GM18511 (cell line): Measurements from ENCODE around the gene ARHGEF17.

Experiments used
- ATAC-seq: cut with Tn5 transposase; IDR thresholded peaks from one replicate; pipeline ENCODE4 v1.9.1; 2021; ENCODE audit warnings: mild to moderate bottlenecking, moderate library complexity; ENCODE audit not compliant: unreplicated experiment

The ARHGEF17 gene

DNA sequence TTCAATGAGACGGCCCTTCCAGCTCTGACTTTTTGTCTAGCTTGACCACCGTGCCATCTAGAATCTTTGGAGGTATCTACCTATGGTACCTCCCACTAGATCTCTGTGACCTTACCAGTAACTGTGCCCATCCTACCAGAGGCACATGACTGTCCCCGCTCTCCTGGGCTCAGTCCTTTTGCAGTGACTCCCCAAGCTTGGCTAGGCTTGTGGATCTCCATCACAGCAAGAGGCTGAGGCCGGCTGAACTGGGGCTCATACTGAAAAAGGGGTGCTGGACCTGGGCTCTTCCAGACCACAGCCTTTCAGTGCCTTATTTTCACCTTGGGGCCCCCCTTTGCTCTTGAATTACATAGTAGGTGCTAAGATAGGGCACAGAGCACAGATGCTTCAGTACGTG is 95.5 kb downstream of the ARHGEF17 start:
- ATAC-seq, result no peak

DNA sequence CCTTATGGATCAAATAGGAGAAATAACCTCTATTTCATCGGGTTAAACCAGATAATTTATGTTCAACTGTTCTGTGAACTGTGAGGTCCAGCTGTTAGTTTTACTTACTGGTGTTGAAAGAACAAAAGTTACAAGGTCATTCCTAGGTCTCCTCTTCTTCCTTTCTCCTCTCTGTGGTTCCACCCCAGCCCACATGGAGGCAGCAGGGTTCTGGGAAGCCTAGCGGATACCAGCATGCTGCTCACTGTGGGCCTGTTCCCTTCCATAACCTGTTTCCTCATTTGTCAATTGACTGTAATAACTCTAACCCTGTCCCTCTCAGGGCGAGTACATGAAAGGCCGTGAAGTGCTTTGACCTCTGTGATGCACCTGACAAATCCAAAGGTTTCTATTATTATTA is 96.0 kb downstream of the ARHGEF17 start:
- no peak for ATAC-seq

DNA sequence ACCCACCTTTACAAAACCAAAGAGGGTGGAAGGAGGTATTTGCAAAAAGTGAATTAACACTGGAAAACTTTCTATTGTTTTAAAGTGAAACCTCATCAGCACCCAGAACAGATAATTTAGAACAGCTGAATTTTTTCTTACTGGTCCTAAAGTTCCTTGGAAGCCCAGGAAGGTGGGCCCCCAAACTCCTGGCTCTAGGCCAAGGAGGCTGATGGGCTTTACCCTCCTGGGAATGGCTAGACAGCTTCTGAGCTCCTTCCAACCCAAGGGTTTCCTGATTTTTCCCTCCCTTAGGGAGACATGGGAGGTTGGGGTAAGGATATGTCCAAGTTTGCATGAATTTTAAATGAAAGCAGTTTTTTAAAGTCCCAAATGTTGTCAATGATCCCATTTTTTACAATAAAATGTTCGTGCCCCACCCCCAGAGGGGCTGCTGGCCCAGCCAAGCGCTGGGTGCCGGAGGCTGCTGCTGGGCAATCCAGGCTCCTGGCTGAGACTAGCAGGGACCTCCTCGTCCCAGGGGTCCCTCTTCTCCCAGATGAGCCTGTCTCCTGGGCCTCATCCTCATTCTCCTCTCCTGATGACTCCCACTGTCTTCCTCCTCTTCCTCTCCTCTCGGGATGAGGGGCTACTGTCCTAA is 96.5 kb downstream of the ARHGEF17 start:
- ATAC-seq, result no peak

DNA sequence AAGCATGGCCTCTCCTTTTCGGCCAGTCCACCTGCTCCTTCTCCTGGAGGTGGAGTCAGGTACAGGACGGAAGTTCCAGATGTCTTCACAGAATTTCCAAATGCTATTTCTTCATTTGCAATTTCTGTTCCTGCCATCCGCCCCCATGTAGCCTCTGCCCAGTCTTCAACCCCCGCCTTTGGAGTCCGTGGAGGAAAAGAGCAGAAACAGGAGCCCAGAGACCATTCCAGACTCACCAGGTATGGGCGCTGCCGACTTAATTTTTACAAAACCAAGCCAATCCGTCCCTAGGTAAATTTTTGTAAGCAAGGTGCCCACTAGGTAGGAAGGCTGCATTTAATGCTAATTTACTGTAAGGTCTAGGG is 97.1 kb downstream of the ARHGEF17 start:
- no peak for ATAC-seq

DNA sequence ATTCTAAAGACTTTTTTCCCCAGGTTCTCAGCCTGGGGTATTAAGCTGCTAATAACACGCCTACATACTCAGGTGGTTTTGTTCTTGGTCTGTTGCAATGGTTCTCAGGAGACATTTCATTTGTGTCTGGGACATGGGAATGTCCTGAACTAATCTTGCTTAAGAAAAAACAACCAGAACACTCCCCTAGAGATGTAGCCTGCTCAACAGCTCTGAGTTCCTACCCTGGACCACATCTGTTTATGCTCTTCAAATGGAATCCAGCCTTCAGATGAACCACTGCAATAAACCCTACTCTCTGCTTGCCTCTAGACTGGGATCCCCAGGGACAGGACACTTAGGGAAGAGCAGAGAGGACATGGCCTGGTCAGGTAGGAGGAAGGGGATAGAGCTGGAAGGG is 98.1 kb downstream of the ARHGEF17 start:
- no peak for ATAC-seq

DNA sequence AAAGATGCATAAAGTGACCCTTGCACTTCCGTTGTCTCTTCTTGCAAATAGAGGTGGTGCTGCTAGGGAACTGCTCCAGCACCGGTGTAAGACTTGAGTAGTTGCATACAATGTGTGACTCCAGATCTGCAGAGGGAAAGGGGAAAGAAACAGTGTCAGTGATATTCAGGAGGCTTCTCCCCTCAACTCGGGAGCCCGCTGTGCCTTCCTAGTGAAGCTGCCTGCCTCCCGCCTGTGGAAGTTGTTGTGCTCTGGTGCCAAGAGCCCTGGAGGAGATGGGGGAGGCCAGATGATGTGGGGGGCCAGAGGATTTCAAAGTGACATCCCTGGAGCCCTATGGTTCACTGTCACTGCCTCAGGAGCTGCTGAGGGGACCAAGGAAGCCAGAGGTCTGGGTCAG is 98.5 kb downstream of the ARHGEF17 start:
- no peak for ATAC-seq

DNA sequence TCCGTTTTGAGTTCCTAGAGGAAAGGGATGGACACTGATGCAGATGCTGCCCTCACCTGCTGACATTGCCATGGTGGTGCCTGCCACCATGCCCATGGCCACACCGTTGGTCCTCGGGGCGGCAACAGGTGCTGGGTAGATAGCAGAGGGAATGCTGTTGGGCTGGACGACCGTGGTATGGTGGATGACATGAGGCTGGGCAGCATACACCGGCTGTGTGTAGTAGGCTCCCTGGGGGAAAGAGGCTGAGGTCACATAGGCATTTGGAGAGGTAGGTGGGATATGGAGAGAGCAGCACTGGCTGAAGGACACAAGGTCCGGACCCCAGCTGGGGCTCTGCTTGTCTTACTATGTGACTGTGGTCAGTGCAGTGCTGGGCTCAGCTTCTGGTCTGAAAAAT is 101.4 kb downstream of the ARHGEF17 start:
- no peak for ATAC-seq

DNA sequence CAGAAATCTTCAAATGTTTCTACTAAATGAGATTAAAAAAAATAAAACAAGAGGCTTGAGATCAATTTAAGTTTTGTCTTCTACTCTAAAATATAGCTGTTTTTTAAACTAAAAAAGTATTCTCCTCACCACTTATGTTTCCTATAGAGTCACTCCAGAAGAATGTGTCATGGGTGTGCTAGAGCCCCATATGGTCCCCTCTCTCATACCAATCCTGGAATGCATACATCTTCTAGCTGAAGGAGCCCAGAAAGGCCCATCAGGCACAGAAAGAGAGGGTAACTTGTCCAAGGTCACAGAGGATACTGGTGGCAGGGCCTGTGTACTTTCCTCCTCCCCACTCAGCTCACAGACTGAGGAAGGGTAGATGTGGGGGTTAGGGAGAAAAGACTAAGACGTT is 102.6 kb downstream of the ARHGEF17 start:
- ATAC-seq, result no peak

DNA sequence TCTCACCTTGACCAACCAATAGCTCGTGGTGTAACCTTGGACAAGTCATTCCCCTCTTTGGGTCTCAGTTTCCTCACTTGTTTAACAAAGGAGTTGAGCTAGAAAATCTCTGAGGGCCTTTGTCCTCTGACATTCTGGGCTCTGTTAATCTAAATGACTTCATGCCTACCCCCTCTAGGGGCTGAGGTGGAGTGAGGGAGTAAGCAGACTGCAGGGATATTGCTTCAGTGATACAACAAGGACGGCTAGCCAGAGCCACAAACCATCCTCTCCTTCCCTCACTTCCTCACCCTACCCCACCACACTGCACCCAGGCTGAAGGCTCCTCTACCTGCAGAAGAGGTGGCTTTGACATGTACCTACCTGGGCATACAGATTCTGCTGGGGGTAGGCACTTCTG is 103.0 kb downstream of the ARHGEF17 start:
- ATAC-seq, result no peak

DNA sequence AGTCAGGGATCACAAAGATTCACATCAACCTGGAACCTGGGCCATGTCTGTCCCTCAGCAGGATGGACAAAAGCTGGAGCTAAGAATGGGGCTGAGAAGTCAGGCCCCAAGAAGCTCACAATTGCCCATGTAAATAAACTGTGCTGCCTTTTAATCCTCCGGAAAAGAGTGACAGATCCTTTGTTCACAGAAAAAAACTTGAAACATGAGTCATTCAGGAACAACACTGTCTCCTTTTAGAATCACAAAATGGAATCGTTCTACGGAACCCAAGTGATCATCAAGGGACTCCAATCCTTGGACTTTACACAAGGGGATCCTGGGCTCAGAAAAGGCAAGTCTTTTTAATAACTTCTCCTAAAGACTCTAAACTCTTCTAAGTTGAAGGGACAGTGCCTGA is 104.2 kb downstream of the ARHGEF17 start:
- ATAC-seq, result no peak

DNA sequence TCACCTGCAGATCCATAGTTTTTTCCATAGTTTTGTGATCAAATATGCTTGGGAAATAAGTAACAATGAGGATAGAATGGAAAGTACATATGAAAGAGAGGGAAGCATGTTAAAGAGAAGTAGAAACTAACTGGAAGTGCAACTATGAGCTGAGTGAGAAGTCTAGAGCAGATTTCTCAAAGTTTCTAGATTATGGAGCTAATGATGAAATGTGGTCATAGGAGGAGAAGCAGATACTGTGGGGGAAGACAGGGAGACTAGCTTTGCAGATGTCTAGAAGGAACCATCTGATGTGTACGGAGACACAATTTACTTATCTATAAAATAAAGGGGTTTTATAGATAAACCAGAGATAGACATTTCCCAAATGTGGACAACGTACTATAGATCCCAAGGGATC is 105.2 kb downstream of the ARHGEF17 start:
- no peak for ATAC-seq

DNA sequence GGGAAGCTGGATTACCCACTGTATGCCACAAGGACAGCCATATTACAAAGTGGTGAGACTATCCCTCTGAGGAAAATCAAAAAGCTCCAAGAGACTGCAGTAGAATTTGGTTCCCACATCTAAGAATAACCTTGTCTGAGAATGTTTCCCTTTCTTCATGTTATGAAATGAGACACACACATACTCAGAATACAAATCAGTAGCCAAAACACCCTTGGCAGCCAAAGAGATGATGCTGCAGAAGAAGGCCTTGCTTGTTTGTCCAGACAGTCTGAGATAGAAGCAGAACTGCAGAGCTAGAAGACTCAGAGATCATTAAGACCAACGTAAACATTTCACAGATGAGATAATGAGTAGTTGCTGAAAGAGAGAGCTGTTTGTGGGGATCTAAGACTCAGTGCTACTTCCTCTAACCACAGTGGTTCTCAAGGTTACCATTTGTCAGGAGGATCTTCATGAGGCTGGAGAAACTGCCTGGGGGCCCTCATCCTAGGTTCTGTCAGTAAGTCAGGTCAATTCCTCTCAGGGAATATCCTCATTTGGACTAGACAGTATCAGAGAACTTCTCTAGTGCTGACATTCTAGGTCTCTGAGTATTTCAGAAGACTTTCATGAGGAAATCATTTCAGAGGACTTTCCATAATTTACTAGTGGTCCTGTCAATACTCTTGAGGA is 107.0 kb downstream of the ARHGEF17 start:
- no peak for ATAC-seq

DNA sequence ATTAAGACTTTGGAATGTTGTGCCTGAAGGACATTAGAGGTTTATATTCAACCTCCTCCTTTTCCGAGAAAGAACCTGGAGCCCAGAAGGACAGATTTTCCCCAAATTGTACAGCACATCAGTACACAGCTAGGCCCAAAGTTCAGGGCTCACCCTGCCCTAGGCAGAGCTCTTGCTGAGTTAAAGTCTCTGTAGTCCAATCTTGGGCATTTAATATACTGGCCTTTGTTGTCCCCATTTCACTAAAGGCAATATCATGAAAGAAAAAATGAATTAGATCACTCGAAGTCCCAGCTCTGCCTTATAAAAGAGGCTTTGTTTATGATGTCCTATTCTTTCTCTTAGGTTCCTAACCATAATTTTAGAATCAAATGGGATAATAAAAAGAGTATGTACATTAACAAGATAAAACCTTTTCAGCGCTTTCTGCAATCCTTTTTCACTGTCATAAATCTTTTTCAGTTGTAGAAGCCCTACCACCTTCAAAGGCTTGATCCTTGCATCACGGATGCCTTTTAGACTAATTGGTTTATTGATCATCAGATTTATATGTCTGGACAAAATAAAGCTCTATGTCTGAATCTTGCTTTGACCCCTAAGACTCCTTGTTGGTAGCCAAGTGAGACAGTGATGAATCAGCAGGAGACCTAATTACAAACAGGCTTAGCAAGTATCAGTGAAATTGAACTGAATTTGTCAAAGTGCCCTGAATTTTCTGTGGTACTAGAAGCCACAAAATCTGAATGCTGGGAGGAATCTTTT is 108.0 kb downstream of the ARHGEF17 start:
- no peak for ATAC-seq

DNA sequence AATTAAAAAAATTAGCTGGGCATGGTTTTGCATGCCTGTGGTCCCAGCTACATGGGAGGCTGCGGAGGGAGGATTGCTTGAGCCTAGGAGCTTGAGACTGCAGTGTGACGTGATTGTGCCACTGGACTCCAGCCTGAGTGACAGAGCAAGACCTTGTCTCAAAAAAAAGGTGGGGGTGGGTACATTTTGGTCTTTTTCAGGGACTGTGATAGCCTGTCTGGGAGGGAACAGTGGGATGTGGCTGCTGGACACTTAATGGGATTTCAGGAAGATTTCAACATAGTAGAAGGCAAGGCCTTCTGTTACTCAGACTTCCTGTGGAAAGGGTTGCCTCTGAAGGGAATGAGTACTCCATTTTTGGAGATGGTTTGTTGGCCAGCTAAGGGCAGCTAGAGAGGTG is 108.7 kb downstream of the ARHGEF17 start:
- no peak for ATAC-seq
